HFF-Myc (cell line): ENCODE data around the gene GNMT.

Experiments
- DNase-seq: peaks from one replicate; pipeline ENCODE4 v3.0.0-alpha.2; 2011; ENCODE audit warnings: low read depth; ENCODE audit errors: extremely low read depth
- H3K4me3 ChIP-seq: replicated peaks from 2 replicates; pipeline ENCODE4 v1.5.1; 2011; ENCODE audit warnings: low read depth, mild to moderate bottlenecking, control low read depth, low read length
- TF ChIP-seq, protein P1 (sequence below): IDR thresholded peaks from 2 replicates; pipeline ENCODE4 v1.5.1; 2012; ENCODE audit warnings: mild to moderate bottlenecking, low read depth, low read length, control low read depth; ENCODE audit errors: missing control alignments

The GNMT gene

DNA sequence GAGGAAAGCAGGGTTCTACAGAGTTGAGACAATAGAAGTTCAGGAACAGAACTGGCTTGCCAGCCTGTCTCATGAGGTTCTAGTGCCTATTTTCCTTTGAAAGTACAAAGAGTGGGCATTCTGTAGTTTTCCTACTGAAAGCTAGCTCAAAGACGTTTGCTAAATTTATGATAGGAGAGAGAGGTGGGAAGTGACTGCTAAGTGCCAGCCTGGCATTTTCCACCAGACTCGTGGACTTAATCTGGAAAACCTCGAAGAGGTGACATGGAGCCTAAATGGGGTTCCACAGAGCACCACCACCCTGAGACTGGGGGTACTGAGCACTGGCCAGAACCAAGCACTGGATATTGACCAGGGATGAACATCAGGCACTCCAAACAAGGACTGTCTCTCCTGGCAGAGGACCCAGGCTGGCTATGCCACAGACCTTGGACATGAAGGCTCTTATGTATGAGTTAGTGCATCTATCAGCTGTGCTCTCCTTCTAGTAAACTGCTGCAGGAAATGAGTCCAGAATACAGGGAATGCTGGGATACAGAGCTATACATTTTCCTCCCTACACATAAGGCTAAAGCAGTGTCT lies 11.3 kb downstream of the GNMT start:
- TF ChIP-seq, protein P1, sequence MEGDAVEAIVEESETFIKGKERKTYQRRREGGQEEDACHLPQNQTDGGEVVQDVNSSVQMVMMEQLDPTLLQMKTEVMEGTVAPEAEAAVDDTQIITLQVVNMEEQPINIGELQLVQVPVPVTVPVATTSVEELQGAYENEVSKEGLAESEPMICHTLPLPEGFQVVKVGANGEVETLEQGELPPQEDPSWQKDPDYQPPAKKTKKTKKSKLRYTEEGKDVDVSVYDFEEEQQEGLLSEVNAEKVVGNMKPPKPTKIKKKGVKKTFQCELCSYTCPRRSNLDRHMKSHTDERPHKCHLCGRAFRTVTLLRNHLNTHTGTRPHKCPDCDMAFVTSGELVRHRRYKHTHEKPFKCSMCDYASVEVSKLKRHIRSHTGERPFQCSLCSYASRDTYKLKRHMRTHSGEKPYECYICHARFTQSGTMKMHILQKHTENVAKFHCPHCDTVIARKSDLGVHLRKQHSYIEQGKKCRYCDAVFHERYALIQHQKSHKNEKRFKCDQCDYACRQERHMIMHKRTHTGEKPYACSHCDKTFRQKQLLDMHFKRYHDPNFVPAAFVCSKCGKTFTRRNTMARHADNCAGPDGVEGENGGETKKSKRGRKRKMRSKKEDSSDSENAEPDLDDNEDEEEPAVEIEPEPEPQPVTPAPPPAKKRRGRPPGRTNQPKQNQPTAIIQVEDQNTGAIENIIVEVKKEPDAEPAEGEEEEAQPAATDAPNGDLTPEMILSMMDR = no peak
- no peak for DNase-seq
- H3K4me3 ChIP-seq = no peak overlapping the region

DNA sequence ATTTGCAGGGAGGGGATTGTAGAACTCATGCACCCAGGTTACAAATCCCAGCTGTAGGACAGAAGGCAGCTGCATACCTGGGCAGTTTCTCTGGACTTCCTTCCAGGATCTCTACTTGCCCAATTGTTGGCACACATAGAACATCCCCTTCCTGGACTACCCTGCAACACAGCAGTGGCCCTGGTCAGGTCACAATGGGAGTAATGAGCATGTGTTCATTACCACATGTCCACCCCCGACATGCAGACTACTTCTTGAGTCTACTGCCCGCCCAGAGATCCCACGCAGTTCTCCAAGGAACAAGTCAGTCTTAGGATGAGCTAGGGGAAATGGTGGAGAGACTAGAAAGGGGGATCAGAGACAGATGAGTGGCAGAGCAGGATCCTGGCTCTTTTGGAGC lies 13.4 kb downstream of the GNMT start:
- TF ChIP-seq, protein P1 = no peak
- DNase-seq = no peak
- no peak overlapping the region for H3K4me3 ChIP-seq

DNA sequence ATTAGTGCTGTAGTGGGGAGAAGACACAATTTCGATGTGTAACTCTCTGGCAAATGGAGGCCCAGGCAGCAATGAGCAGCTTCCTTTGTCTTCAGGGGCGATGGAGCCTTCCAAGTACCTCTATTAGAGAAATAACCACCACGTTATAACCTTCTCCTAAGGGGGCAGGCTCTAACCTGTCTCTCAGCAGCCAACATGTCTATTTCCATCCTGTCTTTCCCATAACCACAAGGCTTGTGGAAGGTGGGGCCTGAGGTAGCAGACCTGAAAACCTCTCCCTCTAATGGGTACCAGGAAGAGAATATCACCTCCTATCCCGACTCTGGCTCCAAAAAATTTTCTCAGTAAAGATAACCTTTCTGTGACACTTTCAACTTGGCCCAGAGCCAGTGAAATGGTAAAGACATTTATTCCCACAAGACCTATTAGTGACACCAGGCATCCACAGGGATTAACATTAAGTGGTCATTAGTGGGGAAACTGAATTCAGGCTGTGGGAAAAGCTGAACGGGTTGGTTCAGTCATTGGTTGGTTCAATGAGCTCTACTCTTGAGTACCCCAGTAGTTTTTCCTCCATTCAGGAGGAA lies 14.5 kb downstream of the GNMT start:
- no peak for DNase-seq
- H3K4me3 ChIP-seq = no peak overlapping the region
- TF ChIP-seq, protein P1 = no peak

DNA sequence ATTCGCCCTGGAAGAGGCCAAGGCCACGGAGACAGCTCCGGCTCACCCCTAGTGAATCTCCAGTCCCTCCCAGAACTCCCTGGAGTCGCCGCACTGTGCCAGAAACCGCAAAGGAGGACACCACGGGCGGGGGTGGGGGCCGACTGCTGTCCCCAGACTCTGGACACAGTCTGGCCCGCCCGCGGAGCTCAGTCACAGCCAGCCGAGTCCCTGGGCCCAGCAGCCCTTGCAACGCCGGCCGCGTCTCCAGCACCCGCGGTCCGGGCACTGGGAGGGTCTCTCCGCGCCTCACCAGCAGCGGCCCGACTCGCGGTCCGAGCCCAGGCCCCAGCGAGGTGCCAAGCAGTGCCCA lies 17.9 kb downstream of the GNMT start:
- TF ChIP-seq, protein P1 = no peak
- H3K4me3 ChIP-seq = peak overlapping the region; percentile 76
- no peak for DNase-seq

DNA sequence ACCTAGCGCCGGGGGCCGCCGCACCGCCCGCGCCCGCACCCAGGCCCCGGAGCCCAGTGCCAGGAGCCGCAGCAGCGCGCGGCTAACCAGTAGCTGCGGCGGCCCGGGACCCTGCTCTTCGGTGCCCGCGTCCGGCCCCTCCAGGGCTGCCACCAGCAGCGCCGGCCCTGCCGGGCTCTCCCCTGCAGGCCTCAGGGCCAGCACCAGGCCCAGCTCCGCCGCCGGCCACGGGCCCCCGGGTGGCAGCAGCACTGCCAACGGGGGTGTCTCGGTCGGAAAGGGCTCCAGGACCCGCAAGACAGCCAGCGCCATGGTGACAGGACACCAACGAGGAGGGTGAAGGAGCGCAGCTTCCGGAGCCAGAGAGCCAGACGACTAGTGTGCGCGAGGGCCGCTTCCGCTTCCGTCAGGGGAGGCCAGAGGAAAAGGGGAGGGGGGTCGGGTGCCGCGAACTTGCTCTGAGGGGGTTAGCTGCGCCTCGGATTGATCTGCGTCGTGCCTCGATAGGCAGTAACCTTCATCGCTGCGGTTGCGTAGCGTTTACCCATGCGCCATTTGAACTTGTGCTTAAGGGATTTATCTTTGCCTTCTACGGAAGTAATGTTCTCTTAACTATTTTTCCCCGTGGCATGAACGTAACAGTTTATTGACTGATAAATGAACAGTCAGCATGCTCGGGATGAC lies 18.4 kb downstream of the GNMT start, which contains the start of gene PEX6:
Gene PEX6, minus strand, starts transcription at position 343 of the 684 bp plus-strand sequence. Its CDS starts 31 bp downstream, at position 312.
- TF ChIP-seq, protein P1 = no peak
- peak within 1 kb of the TSS; percentile 76 for H3K4me3 ChIP-seq
- peak; percentile 47 for DNase-seq

DNA sequence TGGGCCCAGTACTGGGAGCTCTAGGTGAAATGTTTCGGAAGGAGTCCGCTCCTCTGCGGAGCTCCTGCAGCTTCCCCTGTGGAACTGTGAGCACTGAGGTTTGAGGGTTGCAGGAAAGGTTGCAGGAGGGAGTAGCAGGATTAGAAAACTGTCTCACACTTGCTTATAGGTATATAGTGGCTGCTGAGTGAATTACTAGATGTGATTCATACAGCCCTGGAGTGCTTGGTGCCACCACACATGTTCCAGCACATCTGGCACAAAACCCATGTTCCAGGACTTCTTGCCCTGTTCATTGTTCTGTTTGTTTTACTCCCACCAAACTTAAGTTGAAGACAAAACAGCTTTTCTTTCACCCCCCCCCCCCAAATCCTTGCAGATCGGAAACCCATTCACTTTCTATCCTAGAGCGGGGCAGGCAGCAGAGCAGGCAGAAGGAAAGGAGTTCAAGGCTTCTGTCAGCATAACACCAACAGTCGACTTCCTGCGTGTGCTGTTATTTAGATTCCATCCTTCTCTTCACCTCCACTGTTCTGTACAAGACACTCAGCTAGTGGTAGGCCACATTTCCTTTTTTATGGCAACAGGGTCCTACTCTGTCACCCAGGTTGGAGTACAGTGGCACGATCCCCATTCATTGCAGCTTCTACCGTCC lies 19.1 kb downstream of the GNMT start:
- peak; percentile 52 for DNase-seq
- H3K4me3 ChIP-seq = peak overlapping the region; percentile 76
- TF ChIP-seq, protein P1 = no peak
